Hepatocyte (in vitro differentiated cells): ENCODE measurements around the gene ZFYVE16.

Source experiments
- CTCF ChIP-seq: fragments of 200-600 bp; sonication (generic); IDR thresholded peaks from 2 replicates; pipeline ENCODE4 v1.5.1; 2016; ENCODE audit warnings: antibody characterized with exemption, mild to moderate bottlenecking; ENCODE audit not compliant: poor library complexity
- EZH2 ChIP-seq: fragments of 200-600 bp; sonication (generic); IDR thresholded peaks from 2 replicates; pipeline ENCODE4 v1.6.1; 2016; ENCODE audit warnings: antibody characterized with exemption, mild to moderate bottlenecking, borderline replicate concordance
- EZH2phosphoT487 ChIP-seq: fragments of 200-600 bp; sonication (generic); IDR thresholded peaks from one replicate; pipeline ENCODE4 v1.6.1; 2018; ENCODE audit warnings: antibody characterized with exemption, mild to moderate bottlenecking, low read depth, moderate library complexity; ENCODE audit not compliant: unreplicated experiment, severe bottlenecking

GRCh38 chr5:80435476-80435875 lies 27.6 kb downstream of the ZFYVE16 start:
- TF ChIP-seq CTCF (no peak), EZH2 (no peak), EZH2phosphoT487 (no peak)
